GM21619 (cell line): ENCODE measurements around the gene PTPRN2.

Experiments
- ATAC-seq: cut with Tn5 transposase; IDR thresholded peaks from one replicate; pipeline ENCODE4 v1.9.1; 2021; ENCODE audit not compliant: unreplicated experiment

The PTPRN2 gene

GRCh38 chr7:157977306-157977705, 610.3 kb downstream of the PTPRN2 start:
- ATAC-seq: no peak

GRCh38 chr7:157976406-157976805, 611.2 kb downstream of the PTPRN2 start:
- no peak for ATAC-seq

- ATAC-seq: no peak
Measured at GRCh38 chr7:157975401-157976372, 611.9 kb downstream of the PTPRN2 start.

GRCh38 chr7:157974678-157975230, 612.9 kb downstream of the PTPRN2 start:
- ATAC-seq: no peak

GRCh38 chr7:157973971-157974677, 613.5 kb downstream of the PTPRN2 start:
- ATAC-seq: no peak

- ATAC-seq: no peak
Measured at GRCh38 chr7:157972914-157973313, 614.7 kb downstream of the PTPRN2 start.

- ATAC-seq: no peak
Measured at GRCh38 chr7:157971501-157971900, 616.1 kb downstream of the PTPRN2 start.

GRCh38 chr7:157970744-157971143, 616.9 kb downstream of the PTPRN2 start:
- ATAC-seq: no peak

GRCh38 chr7:157969995-157970394, 617.6 kb downstream of the PTPRN2 start:
- ATAC-seq: no peak

GRCh38 chr7:157966490-157966889, 621.1 kb downstream of the PTPRN2 start:
- no peak for ATAC-seq

- ATAC-seq: no peak
Measured at GRCh38 chr7:157964521-157964920, 623.1 kb downstream of the PTPRN2 start.

- ATAC-seq: no peak
Measured at GRCh38 chr7:157964016-157964415, 623.6 kb downstream of the PTPRN2 start.

GRCh38 chr7:157963526-157963925, 624.1 kb downstream of the PTPRN2 start:
- ATAC-seq: no peak

- no peak for ATAC-seq
Measured at GRCh38 chr7:157962458-157963306, 624.9 kb downstream of the PTPRN2 start.

- ATAC-seq: no peak
Measured at GRCh38 chr7:157961731-157962457, 625.7 kb downstream of the PTPRN2 start.

- no peak for ATAC-seq
Measured at GRCh38 chr7:157955348-157955999, 632.1 kb downstream of the PTPRN2 start.

- ATAC-seq: no peak
Measured at GRCh38 chr7:157954901-157955300, 632.7 kb downstream of the PTPRN2 start.

GRCh38 chr7:157952841-157953645, 634.6 kb downstream of the PTPRN2 start:
- no peak for ATAC-seq
